ENCODE data around the gene SEMA3A. TPM values are rescaled to one million over a fixed set of nuclear protein-coding genes. Genes with fewer than 3 reads are reported as not detected.

Gene SEMA3A
- total and polyA plus RNA-seq, 2 of the 13 experiments (the other 11 are each of a cell fraction or from before 2014, with no cell fraction given), result 0.29 to 1.2 TPM

DNA sequence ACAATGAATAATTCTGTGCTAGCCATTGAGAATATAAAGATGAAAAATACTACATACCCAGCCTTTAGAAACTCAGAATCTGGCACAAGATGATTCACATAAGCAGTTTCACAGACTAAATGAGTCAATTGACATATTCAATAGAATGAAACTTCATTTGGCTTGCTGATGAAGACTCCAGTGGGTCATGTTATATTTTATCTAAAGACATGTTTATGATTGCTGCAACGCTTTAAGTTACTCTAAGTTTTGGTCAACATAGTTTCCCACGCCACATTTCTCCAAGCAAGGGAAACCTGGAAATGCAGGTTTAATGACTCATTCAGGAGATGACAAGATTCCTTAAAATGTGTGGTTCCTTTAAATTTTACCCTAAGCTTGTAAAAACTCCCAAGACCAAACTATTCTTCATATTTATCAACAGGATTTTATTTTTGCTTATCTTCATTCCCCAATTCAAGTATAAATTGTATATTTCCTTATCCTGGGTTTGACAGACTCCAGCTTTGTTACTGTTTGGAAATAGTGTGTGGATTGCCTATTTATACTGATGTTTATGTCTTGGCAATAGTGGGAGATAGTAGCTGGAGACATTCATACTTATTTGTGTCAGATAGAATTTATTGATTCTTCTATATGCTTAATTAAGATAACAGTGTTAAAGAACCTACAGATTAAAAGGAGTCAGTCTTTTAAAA, 6.6 kb downstream of the SEMA3A start:
- ChIA-PET CTCF (ENCODE audit: low intra/inter-chr PET ratio, low total read pairs) (interaction anchor here (1.5 kb wide), 1 partner anchor 212 kb away, joined by 7 read pairs; no protein-coding TSS in a partner anchor), POLR2A (no interaction called here)
- in situ Hi-C loops (cut with HindIII; ENCODE audit: extremely low pct_ligation_motif_present, low pct_unique_long_range_greater_than_20kb), result loop anchor here (5.0 kb wide), 1 partner anchor 211 kb away; no protein-coding TSS in a partner anchor
- Histone ChIP-seq H3K9ac (ENCODE audit: insufficient read depth, low read depth, low read length) (no peak overlapping the region), H3K27me3 (ENCODE audit: control insufficient read depth in 1 of 2, insufficient read depth in 2 of 2, low read length in 2 of 2) (no peaks in the 10 kb centered on the region; a peak in 1 of 5 replicates), H2AFZ (ENCODE audit: low read length) (no peak overlapping the region), H4K20me1 (ENCODE audit: insufficient read depth, low read length) (no peaks in the 10 kb centered on the region), H3K36me3 (replicated peaks in 1 of 2; ENCODE audit: control insufficient read depth in 1 of 2, insufficient read depth in 2 of 2, low read length in 2 of 2) (no peaks in the 10 kb centered on the region), H3K4me2 (ENCODE audit: low read depth, low read length) (no peak overlapping the region), H3K4me3 (replicated peaks in 1 of 3; ENCODE audit: insufficient read depth in 1 of 3, low read depth in 2 of 3, low read length in 3 of 3) (no peak overlapping the region), H3K27ac (ENCODE audit: extremely low read length, insufficient read depth, low read length) (no peak overlapping the region), H3K4me1 (ENCODE audit: insufficient read depth, low read length) (no peaks in the 10 kb centered on the region), H3K79me2 (ENCODE audit: insufficient read depth, low read length) (no peaks in the 10 kb centered on the region), H3K9me3 (ENCODE audit: low read length) (no peaks in the 10 kb centered on the region)
- WGBS (ENCODE audit: low lambda C conversion rate), result 83% methylated on average over 2 of the region's 2 CpGs
- ATAC-seq, result no peak
- no peak for DNase-seq (ENCODE audit: low spot score)
- no peak for FAIRE-seq
- no TSS peak for BruUV-seq (replicated peaks)
- intact Hi-C loops (cut with micrococcal nuclease; ENCODE audit: unreplicated experiment), result no loop called here
- TF ChIP-seq PITX1 (CRISPR knock-in tag; IDR thresholded peaks at IDR 0.05), result no peak
- no peak for TF ChIP-seq NFYB (CRISPR knock-in tag; IDR thresholded peaks at IDR 0.05)
- TF ChIP-seq WIZ (CRISPR knock-in tag; IDR thresholded peaks at IDR 0.05), result no peak
- TF ChIP-seq, protein P1, sequence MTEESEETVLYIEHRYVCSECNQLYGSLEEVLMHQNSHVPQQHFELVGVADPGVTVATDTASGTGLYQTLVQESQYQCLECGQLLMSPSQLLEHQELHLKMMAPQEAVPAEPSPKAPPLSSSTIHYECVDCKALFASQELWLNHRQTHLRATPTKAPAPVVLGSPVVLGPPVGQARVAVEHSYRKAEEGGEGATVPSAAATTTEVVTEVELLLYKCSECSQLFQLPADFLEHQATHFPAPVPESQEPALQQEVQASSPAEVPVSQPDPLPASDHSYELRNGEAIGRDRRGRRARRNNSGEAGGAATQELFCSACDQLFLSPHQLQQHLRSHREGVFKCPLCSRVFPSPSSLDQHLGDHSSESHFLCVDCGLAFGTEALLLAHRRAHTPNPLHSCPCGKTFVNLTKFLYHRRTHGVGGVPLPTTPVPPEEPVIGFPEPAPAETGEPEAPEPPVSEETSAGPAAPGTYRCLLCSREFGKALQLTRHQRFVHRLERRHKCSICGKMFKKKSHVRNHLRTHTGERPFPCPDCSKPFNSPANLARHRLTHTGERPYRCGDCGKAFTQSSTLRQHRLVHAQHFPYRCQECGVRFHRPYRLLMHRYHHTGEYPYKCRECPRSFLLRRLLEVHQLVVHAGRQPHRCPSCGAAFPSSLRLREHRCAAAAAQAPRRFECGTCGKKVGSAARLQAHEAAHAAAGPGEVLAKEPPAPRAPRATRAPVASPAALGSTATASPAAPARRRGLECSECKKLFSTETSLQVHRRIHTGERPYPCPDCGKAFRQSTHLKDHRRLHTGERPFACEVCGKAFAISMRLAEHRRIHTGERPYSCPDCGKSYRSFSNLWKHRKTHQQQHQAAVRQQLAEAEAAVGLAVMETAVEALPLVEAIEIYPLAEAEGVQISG (CRISPR knock-in tag; IDR thresholded peaks at IDR 0.05), result no peak
- TF ChIP-seq CHCHD3 (CRISPR knock-in tag; IDR thresholded peaks at IDR 0.05), result no peak
- TF ChIP-seq ZNF512 (CRISPR knock-in tag; IDR thresholded peaks at IDR 0.05), result no peak
- TF ChIP-seq, protein P2, sequence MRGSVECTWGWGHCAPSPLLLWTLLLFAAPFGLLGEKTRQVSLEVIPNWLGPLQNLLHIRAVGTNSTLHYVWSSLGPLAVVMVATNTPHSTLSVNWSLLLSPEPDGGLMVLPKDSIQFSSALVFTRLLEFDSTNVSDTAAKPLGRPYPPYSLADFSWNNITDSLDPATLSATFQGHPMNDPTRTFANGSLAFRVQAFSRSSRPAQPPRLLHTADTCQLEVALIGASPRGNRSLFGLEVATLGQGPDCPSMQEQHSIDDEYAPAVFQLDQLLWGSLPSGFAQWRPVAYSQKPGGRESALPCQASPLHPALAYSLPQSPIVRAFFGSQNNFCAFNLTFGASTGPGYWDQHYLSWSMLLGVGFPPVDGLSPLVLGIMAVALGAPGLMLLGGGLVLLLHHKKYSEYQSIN (CRISPR knock-in tag; IDR thresholded peaks at IDR 0.05; ENCODE audit: borderline replicate concordance), result no peak
- TF ChIP-seq PHF20 (CRISPR knock-in tag; IDR thresholded peaks at IDR 0.05), result no peak
- no peak for TF ChIP-seq ETS1 (CRISPR knock-in tag; IDR thresholded peaks at IDR 0.05)
- no peak for TF ChIP-seq ZNF609 (CRISPR knock-in tag; IDR thresholded peaks at IDR 0.05; ENCODE audit: borderline replicate concordance)
